ENCODE results near the gene CD44.

- TF ChIP-seq, protein P1, sequence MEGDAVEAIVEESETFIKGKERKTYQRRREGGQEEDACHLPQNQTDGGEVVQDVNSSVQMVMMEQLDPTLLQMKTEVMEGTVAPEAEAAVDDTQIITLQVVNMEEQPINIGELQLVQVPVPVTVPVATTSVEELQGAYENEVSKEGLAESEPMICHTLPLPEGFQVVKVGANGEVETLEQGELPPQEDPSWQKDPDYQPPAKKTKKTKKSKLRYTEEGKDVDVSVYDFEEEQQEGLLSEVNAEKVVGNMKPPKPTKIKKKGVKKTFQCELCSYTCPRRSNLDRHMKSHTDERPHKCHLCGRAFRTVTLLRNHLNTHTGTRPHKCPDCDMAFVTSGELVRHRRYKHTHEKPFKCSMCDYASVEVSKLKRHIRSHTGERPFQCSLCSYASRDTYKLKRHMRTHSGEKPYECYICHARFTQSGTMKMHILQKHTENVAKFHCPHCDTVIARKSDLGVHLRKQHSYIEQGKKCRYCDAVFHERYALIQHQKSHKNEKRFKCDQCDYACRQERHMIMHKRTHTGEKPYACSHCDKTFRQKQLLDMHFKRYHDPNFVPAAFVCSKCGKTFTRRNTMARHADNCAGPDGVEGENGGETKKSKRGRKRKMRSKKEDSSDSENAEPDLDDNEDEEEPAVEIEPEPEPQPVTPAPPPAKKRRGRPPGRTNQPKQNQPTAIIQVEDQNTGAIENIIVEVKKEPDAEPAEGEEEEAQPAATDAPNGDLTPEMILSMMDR (IDR thresholded peaks at IDR 0.05) = no peak
- TF ChIP-seq EP300 (IDR thresholded peaks at IDR 0.05) = no peak
These were observed 11.5 kb downstream of the CD44 start for GRCh38 chr11:35150454-35150853.
